Nephron (organoid): ENCODE measurements around the gene C17orf50.
A peak's percentile ranks its signal among the peaks of the same experiment; 100 is the strongest.

Source experiments
- H3K27ac Mint-ChIP-seq, 3 experiments: 2 replicates each; pipeline ENCODE4 v1.8.0; 2020; ENCODE audit warnings: mixed read lengths in 3 of 3, mild to moderate bottlenecking in 2 of 3, moderate library complexity in 1 of 3
- H3K27me3 Mint-ChIP-seq: 2 replicates; pipeline ENCODE4 v1.8.0; 2021; ENCODE audit warnings: low read depth, mild to moderate bottlenecking, moderate library complexity, mixed read lengths
- H3K36me3 Mint-ChIP-seq: 2 replicates; pipeline ENCODE4 v1.8.0; 2020; ENCODE audit warnings: low read depth, mixed read lengths
- H3K4me1 Mint-ChIP-seq: 2 replicates; pipeline ENCODE4 v1.8.0; 2020; ENCODE audit warnings: mixed read lengths
- H3K4me3 Mint-ChIP-seq, 3 experiments: 2 replicates each; pipeline ENCODE4 v1.8.0; 2020; ENCODE audit warnings: mild to moderate bottlenecking in 3 of 3, mixed read lengths in 3 of 3, moderate library complexity in 2 of 3
- H3K9me3 Mint-ChIP-seq: 2 replicates; pipeline ENCODE4 v1.8.0; 2020; ENCODE audit warnings: mixed read lengths
- CTCF ChIP-seq, 3 experiments: fragments of 200-600 bp; sonication (generic); IDR thresholded peaks; one replicate each; pipeline ENCODE4 v1.5.0; 2021; ENCODE audit warnings: antibody characterized with exemption in 3 of 3; ENCODE audit not compliant: unreplicated experiment in 3 of 3

Gene C17orf50

DNA sequence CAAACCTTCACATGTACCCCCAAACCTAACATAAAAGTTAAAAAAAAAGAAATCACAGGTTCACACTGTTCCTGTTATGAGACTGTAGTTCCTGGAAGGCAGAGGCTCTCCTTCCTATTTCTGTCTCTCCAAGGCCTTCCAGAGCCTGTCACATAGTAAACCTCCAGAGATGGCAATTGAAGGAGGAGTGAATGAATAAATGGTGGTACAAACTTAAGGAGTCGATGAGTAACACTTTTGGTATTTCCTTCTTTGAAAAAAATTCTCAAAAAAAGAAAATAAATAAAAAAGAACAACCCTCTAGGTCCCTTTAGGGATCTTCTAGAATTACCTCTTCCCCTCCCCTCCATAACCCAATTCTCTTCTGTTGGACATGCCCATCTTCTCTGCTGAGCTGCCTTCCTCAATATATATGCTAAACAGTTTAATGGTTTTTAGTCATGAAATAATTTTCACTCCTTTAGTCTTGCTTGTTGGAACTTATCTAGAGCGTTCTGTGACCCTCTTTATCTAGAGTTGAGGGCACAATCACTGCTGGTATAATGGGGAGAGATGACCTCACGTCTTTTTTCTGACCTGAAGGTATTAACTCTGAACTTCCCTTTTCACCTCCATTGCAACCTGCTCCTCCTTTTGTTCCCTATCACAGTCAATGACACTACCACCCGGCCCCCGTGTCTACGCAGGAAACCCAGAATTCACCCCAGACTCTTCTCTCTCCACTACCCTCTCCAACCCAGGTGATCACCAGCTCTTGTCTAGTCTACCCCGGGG is 46.9 kb downstream of the C17orf50 start:
- no peaks in the 10 kb centered on the region for H3K9me3 Mint-ChIP-seq
- H3K27ac Mint-ChIP-seq = peak overlapping the region; percentile 21 to 100 (median 69)
- TF ChIP-seq CTCF (IDR thresholded peaks at IDR 0.05; ENCODE audit: unreplicated experiment in 3 of 3) = no peak
- peak overlapping the region; percentile 44 to 92 (median 50) for H3K4me3 Mint-ChIP-seq
- H3K27me3 Mint-ChIP-seq = peaks cover 15% of the 10 kb centered on the region
- H3K36me3 Mint-ChIP-seq = no peaks in the 10 kb centered on the region
- H3K4me1 Mint-ChIP-seq = peaks cover 20% of the 10 kb centered on the region

- H3K4me1 Mint-ChIP-seq = peaks cover 25% of the 10 kb centered on the region
- peak overlapping the region; percentile 100 for H3K27ac Mint-ChIP-seq
- peaks cover 4% of the 10 kb centered on the region for H3K36me3 Mint-ChIP-seq
- peaks cover 15% of the 10 kb centered on the region for H3K27me3 Mint-ChIP-seq
- TF ChIP-seq CTCF (IDR thresholded peaks at IDR 0.05; ENCODE audit: unreplicated experiment in 3 of 3) = no peak
- peak overlapping the region; percentile 92 to 95 (median 93) for H3K4me3 Mint-ChIP-seq
- H3K9me3 Mint-ChIP-seq = no peaks in the 10 kb centered on the region
These were observed 47.7 kb downstream of the C17orf50 start for GRCh38 chr17:35808240-35808961.

- TF ChIP-seq CTCF (IDR thresholded peaks at IDR 0.05; ENCODE audit: unreplicated experiment in 3 of 3) = peak; percentile 72 to 84 (median 76)
- Mint-ChIP-seq H3K4me1 (peaks cover 30% of the 10 kb centered on the region), H3K27ac (peak within 1 kb of the TSS; percentile 100), H3K4me3 (peak within 1 kb of the TSS; percentile 92 to 95 (median 93)), H3K36me3 (peaks cover 10% of the 10 kb centered on the region), H3K9me3 (no peaks in the 10 kb centered on the region), H3K27me3 (peaks cover 15% of the 10 kb centered on the region)
These were observed 48.5 kb downstream of the C17orf50 start, which contains the start of gene TAF15 for GRCh38 chr17:35808962-35809854. Gene TAF15, plus strand, starts transcription at chr17:35809484. Its CDS starts 86 bp downstream, at chr17:35809570.

GRCh38 chr17:35809855-35810461 is 49.3 kb downstream of the C17orf50 start:
- Mint-ChIP-seq H3K4me1 (peaks cover 33% of the 10 kb centered on the region), H3K4me3 (peak overlapping the region; percentile 92 to 95 (median 93)), H3K27ac (peak overlapping the region; percentile 100), H3K27me3 (peaks cover 15% of the 10 kb centered on the region), H3K36me3 (peaks cover 10% of the 10 kb centered on the region), H3K9me3 (no peaks in the 10 kb centered on the region)
- no peak for TF ChIP-seq CTCF (IDR thresholded peaks at IDR 0.05; ENCODE audit: unreplicated experiment in 3 of 3)

GRCh38 chr17:35811759-35812158 is 51.1 kb downstream of the C17orf50 start:
- Mint-ChIP-seq H3K4me1 (peaks cover 42% of the 10 kb centered on the region), H3K36me3 (peaks cover 20% of the 10 kb centered on the region), H3K9me3 (no peaks in the 10 kb centered on the region), H3K27me3 (peaks cover 11% of the 10 kb centered on the region), H3K4me3 (peak overlapping the region; percentile 48 to 56 (median 52)), H3K27ac (no peak overlapping the region)
- no peak for TF ChIP-seq CTCF (IDR thresholded peaks at IDR 0.05; ENCODE audit: unreplicated experiment in 3 of 3)
